BE2C (cell line): Measurements from ENCODE around the gene PROSER2.

Source experiments
- DNase-seq: peaks from one replicate; pipeline ENCODE4 v3.0.0-alpha.2; 2020
- H3K27me3 ChIP-seq: fragments of 250-450 bp; sonication (Bioruptor Pico); 2 replicates; pipeline ENCODE4 v1.5.1; 2020; ENCODE audit warnings: mild to moderate bottlenecking
- H3K36me3 ChIP-seq: fragments of 250-450 bp; sonication (Bioruptor Pico); 2 replicates; pipeline ENCODE4 v1.5.1; 2020; ENCODE audit warnings: mild to moderate bottlenecking
- H3K4me1 ChIP-seq: fragments of 250-450 bp; sonication (Bioruptor Pico); 2 replicates; pipeline ENCODE4 v1.5.1; 2020
- H3K4me3 ChIP-seq: 2 replicates; pipeline ENCODE4 v1.5.1; 2011; ENCODE audit warnings: low read depth, low read length
- H3K9me3 ChIP-seq: fragments of 250-450 bp; sonication (Bioruptor Pico); 2 replicates; pipeline ENCODE4 v1.5.1; 2020
- TF ChIP-seq, protein P1 (sequence below): IDR thresholded peaks from 2 replicates; pipeline ENCODE4 v1.5.1; 2012; ENCODE audit warnings: mild to moderate bottlenecking, low read depth, low read length

The PROSER2 gene

DNA sequence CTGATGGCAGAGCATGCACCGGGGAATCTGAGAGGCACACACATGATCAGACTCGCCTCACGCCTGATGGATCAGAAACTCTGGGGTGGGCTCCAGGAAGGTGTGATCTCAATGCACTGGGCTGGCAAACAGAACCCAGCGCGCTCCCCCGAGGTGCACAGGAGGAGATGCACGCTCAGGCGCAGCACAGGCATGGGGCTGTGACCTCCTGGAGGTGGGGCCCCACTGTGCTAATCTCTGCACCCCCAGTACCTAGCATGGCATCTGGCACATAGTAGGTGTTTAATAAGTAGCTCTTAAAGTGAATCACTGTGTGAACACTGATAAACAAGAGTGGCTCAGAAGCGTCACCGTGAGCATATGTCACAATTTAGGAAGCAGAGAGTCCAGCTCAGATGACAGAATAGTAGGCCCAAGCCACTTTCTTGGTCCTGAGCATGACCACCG, 57.9 kb downstream of the PROSER2 start:
- H3K4me3 ChIP-seq = no peak overlapping the region
- H3K36me3 ChIP-seq = no peaks in the 10 kb centered on the region
- no peaks in the 10 kb centered on the region for H3K4me1 ChIP-seq
- no peaks in the 10 kb centered on the region for H3K27me3 ChIP-seq
- DNase-seq = no peak
- TF ChIP-seq, protein P1, sequence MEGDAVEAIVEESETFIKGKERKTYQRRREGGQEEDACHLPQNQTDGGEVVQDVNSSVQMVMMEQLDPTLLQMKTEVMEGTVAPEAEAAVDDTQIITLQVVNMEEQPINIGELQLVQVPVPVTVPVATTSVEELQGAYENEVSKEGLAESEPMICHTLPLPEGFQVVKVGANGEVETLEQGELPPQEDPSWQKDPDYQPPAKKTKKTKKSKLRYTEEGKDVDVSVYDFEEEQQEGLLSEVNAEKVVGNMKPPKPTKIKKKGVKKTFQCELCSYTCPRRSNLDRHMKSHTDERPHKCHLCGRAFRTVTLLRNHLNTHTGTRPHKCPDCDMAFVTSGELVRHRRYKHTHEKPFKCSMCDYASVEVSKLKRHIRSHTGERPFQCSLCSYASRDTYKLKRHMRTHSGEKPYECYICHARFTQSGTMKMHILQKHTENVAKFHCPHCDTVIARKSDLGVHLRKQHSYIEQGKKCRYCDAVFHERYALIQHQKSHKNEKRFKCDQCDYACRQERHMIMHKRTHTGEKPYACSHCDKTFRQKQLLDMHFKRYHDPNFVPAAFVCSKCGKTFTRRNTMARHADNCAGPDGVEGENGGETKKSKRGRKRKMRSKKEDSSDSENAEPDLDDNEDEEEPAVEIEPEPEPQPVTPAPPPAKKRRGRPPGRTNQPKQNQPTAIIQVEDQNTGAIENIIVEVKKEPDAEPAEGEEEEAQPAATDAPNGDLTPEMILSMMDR = no peak
- H3K9me3 ChIP-seq = no peaks in the 10 kb centered on the region

- Histone ChIP-seq H3K27me3 (no peaks in the 10 kb centered on the region), H3K4me1 (no peaks in the 10 kb centered on the region), H3K4me3 (no peak overlapping the region), H3K9me3 (no peaks in the 10 kb centered on the region), H3K36me3 (no peaks in the 10 kb centered on the region)
- no peak for DNase-seq
- TF ChIP-seq, protein P1 = no peak
Observed at GRCh38 chr10:11881477-11882417, 58.6 kb downstream of the PROSER2 start.

- Histone ChIP-seq H3K9me3 (no peaks in the 10 kb centered on the region), H3K4me3 (no peak overlapping the region), H3K4me1 (no peaks in the 10 kb centered on the region), H3K36me3 (no peaks in the 10 kb centered on the region), H3K27me3 (no peaks in the 10 kb centered on the region)
- DNase-seq = no peak
- TF ChIP-seq, protein P1 = no peak
Observed at GRCh38 chr10:11882646-11883375, 59.7 kb downstream of the PROSER2 start.

DNA sequence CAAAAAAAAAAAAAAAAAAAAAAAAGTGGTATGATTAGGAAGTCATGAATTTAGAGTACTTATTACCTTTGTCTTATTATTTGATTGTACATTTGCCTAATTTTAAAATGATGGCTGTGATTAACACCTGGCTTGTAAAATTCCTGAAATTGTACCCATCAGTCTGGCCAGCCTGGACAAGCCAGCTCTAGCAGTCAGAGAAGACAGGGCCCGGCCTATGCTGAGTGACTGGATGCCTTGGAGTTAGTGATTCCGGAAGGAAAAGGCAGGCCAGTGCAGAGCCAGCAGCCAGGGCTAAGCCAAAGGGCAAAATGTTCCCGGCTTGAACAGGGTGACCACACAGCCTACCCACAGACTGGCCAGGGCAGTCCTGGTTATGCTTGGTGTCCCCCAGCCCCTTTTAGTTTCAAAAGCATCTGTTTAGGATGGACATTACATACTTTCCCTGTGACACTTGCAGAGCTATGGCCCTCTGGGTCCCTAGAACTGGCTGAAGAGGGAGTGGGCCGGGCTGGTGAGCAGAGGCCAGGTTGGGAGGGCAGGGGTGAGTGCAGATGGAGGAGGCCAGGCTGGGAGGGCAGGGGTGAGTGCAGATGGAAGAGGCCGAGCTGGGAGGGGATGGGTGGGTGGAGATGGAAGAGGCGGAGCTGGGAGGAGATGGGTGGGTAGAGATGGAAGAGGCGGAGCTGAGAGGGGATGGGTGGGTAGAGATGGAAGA, 61.7 kb downstream of the PROSER2 start:
- TF ChIP-seq, protein P1 = no peak
- Histone ChIP-seq H3K4me3 (no peak overlapping the region), H3K9me3 (no peaks in the 10 kb centered on the region), H3K36me3 (no peaks in the 10 kb centered on the region), H3K27me3 (no peaks in the 10 kb centered on the region), H3K4me1 (no peaks in the 10 kb centered on the region)
- DNase-seq = no peak

DNA sequence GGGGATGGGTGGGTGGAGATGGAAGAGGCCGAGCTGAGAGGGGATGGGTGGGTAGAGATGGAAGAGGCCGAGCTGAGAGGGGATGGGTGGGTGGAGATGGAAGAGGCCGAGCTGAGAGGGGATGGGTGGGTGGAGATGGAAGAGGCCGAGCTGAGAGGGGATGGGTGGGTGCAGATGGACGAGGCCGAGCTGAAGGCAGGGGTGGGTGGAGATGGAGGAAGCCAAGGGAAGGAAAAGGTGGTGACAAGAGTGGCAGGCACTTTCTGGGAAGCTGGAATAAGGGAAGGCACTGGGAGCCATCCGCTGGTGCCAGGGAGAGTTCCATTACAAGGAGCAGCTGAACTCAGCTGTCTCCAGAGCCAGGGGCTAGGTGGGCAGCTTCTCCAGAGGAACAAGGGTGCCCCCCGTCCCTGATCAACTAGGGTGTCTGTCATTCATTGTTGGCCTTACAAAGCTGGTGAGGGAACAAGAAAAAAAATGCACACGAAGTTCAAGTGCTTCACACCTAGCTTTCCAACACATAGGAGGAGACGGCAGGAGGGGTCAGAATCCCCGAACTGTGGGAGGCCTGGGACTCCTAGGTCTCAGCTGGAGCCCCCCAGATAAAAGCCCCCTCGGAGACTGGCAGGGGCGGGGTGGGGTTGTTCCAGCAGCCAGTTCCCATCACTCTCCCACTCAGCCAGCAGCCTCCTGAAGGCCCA, 62.4 kb downstream of the PROSER2 start:
- no peaks in the 10 kb centered on the region for H3K9me3 ChIP-seq
- H3K4me3 ChIP-seq = no peak overlapping the region
- no peak for DNase-seq
- TF ChIP-seq, protein P1 = no peak
- H3K36me3 ChIP-seq = no peaks in the 10 kb centered on the region
- no peaks in the 10 kb centered on the region for H3K27me3 ChIP-seq
- H3K4me1 ChIP-seq = no peaks in the 10 kb centered on the region
